ENCODE data around the gene TRIM68.

DNA sequence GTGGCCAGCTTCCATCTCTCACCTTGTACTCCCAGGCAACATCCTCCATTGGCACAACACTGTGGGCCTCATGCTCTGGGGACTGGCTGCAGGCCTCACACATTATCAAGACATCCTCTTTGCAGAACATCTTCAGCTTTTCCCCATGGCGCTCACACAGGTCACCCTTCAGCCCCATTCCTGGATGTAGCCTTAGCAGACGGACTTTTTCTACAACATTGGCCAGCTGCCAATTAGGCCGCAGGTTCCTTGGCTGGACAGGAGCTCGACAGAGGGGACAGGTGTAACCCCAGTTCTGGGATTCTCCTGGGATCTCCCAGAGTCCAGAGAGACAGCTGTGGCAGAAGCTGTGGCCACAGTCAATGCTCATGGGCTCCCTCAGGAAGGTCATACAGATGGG lies 3.0 kb downstream of the TRIM68 start:
- TF ChIP-seq EZH2phosphoT487 (IDR thresholded peaks at IDR 0.05; ENCODE audit: borderline replicate concordance) (no peak), CTCF (conservative IDR thresholded peaks at IDR 0.05; ENCODE audit: low read length) (no peak)

Data from Loucy (cell line).